Dedifferentiated amniotic fluid mesenchymal stem cell (primary cell): ENCODE measurements around the gene RACGAP1.
"Not testable (repeated sequence)": the region's sequence is repeated elsewhere in the genome, so short reads cannot be mapped to it uniquely, and the experiment has no call there.

Source experiments
- DNase-seq: peaks from one replicate; pipeline ENCODE4 v3.0.0-alpha.2; 2016; ENCODE audit errors: extremely low spot score

The RACGAP1 gene

GRCh38 chr12:50055831-50056638, 30.7 kb upstream of the RACGAP1 start:
- no peak for DNase-seq

GRCh38 chr12:50053583-50053982, 28.3 kb upstream of the RACGAP1 start:
- DNase-seq: no peak

GRCh38 chr12:50052964-50053363, 27.7 kb upstream of the RACGAP1 start:
- DNase-seq: no peak

GRCh38 chr12:50052544-50052943, 27.2 kb upstream of the RACGAP1 start:
- DNase-seq: no peak

- no peak for DNase-seq
Observed at GRCh38 chr12:50051101-50051806, 26.0 kb upstream of the RACGAP1 start.

GRCh38 chr12:50050410-50051098, 25.3 kb upstream of the RACGAP1 start:
- DNase-seq: no peak

- no peak for DNase-seq
Observed at GRCh38 chr12:50050119-50050385, 24.8 kb upstream of the RACGAP1 start.

- no peak for DNase-seq
Observed at GRCh38 chr12:50049254-50050118, 24.2 kb upstream of the RACGAP1 start.

- no peak for DNase-seq
Observed at GRCh38 chr12:50047693-50048250, 22.5 kb upstream of the RACGAP1 start.

- DNase-seq: no peak
Observed at GRCh38 chr12:50043854-50044253, 18.6 kb upstream of the RACGAP1 start.

GRCh38 chr12:50043308-50043707, 18.0 kb upstream of the RACGAP1 start:
- DNase-seq: no peak

- no peak for DNase-seq
Observed at GRCh38 chr12:50042693-50043092, 17.4 kb upstream of the RACGAP1 start.

- peak; percentile 9 for DNase-seq
Observed at GRCh38 chr12:50041962-50042361, 16.7 kb upstream of the RACGAP1 start.

GRCh38 chr12:50041062-50041860, 16.0 kb upstream of the RACGAP1 start:
- no peak for DNase-seq

GRCh38 chr12:50040657-50041056, 15.4 kb upstream of the RACGAP1 start:
- DNase-seq: no peak

- no peak for DNase-seq
Observed at GRCh38 chr12:50039151-50039835, 14.0 kb upstream of the RACGAP1 start.

GRCh38 chr12:50038336-50038735, 13.0 kb upstream of the RACGAP1 start:
- no peak for DNase-seq

GRCh38 chr12:50032854-50033581, 7.7 kb upstream of the RACGAP1 start:
- DNase-seq: no peak

GRCh38 chr12:50032515-50032853, 7.2 kb upstream of the RACGAP1 start:
- no peak for DNase-seq

- DNase-seq: not testable (repeated sequence)
Observed at GRCh38 chr12:50030449-50030848, 5.2 kb upstream of the RACGAP1 start.
